Stimulated activated CD4-positive, alpha-beta T cell treated with anti-CD3 and anti-CD28 coated beads, Interleukin-4, amount 100 ng/mL, for 4 hours (primary cell): Measurements from ENCODE around the gene SNAP47.

Source experiments
- DNase-seq, 2 experiments: peaks; one replicate each; pipeline ENCODE4 v3.0.0-alpha.2; 2020

The SNAP47 gene

GRCh38 chr1:227769936-227770494, 34.8 kb downstream of the SNAP47 start:
- DNase-seq: no peak

- DNase-seq: no peak
Observed at GRCh38 chr1:227770812-227771211, 35.6 kb downstream of the SNAP47 start.

- no peak for DNase-seq
Observed at GRCh38 chr1:227771326-227771725, 36.1 kb downstream of the SNAP47 start.

- DNase-seq: no peak
Observed at GRCh38 chr1:227771771-227772170, 36.5 kb downstream of the SNAP47 start.

- no peak for DNase-seq
Observed at GRCh38 chr1:227773558-227773957, 38.3 kb downstream of the SNAP47 start.

- DNase-seq: no peak
Observed at GRCh38 chr1:227774051-227774731, 39.0 kb downstream of the SNAP47 start.

- no peak for DNase-seq
Observed at GRCh38 chr1:227774821-227775661, 39.8 kb downstream of the SNAP47 start.

- DNase-seq: no peak
Observed at GRCh38 chr1:227775841-227776240, 40.6 kb downstream of the SNAP47 start.

GRCh38 chr1:227776331-227776771, 41.1 kb downstream of the SNAP47 start:
- DNase-seq: no peak

GRCh38 chr1:227777156-227777555, 41.9 kb downstream of the SNAP47 start:
- no peak for DNase-seq

GRCh38 chr1:227777646-227778045, 42.4 kb downstream of the SNAP47 start:
- DNase-seq: no peak

GRCh38 chr1:227778401-227778947, 43.2 kb downstream of the SNAP47 start:
- DNase-seq: no peak

- no peak for DNase-seq
Observed at GRCh38 chr1:227779021-227779441, 43.8 kb downstream of the SNAP47 start.

GRCh38 chr1:227779685-227780084, 44.5 kb downstream of the SNAP47 start:
- DNase-seq: no peak

- no peak for DNase-seq
Observed at GRCh38 chr1:227780101-227781044, 45.1 kb downstream of the SNAP47 start.

- DNase-seq: no peak
Observed at GRCh38 chr1:227781314-227781930, 46.2 kb downstream of the SNAP47 start.

GRCh38 chr1:227782226-227782625, 47.0 kb downstream of the SNAP47 start:
- DNase-seq: no peak

- no peak for DNase-seq
Observed at GRCh38 chr1:227785094-227785804, 50.0 kb downstream of the SNAP47 start.

GRCh38 chr1:227785805-227786671, 50.8 kb downstream of the SNAP47 start:
- no peak for DNase-seq
